Measurements from ENCODE around the gene YIF1B.

The YIF1B gene

GRCh38 chr19:38324431-38324830, 8.7 kb upstream of the YIF1B start:
- TF ChIP-seq, protein P1, sequence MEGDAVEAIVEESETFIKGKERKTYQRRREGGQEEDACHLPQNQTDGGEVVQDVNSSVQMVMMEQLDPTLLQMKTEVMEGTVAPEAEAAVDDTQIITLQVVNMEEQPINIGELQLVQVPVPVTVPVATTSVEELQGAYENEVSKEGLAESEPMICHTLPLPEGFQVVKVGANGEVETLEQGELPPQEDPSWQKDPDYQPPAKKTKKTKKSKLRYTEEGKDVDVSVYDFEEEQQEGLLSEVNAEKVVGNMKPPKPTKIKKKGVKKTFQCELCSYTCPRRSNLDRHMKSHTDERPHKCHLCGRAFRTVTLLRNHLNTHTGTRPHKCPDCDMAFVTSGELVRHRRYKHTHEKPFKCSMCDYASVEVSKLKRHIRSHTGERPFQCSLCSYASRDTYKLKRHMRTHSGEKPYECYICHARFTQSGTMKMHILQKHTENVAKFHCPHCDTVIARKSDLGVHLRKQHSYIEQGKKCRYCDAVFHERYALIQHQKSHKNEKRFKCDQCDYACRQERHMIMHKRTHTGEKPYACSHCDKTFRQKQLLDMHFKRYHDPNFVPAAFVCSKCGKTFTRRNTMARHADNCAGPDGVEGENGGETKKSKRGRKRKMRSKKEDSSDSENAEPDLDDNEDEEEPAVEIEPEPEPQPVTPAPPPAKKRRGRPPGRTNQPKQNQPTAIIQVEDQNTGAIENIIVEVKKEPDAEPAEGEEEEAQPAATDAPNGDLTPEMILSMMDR (IDR thresholded peaks at IDR 0.05): no peak

- TF ChIP-seq, protein P1 (IDR thresholded peaks at IDR 0.05): no peak
These were observed 7.5 kb upstream of the YIF1B start for GRCh38 chr19:38323291-38323690.

DNA sequence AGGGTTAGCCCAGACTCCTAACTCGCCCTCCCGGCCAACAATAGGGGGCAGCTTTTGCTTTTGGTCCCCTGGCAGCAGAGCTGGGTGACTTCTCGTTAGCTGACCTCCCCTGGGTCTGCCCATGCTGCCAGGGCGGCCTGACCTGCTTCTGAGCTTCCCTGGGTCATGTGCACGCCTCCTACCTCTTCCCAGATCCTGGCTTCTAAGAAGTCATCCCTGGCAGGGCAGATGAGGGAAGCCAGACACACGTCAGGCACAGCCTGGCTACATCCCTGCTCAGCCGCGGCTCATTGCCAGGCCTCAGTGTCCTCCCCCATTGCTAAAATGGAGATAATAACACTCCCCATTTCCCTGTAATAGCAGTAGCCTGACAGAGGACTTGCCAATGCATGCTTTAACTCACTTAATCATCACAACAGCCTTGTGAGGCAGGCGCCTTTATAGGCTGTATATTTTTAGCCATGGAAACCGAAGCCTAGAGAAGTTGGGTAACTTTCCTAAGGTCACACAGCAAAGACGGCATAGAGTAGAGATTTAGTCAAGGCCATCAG, 6.0 kb upstream of the YIF1B start:
- TF ChIP-seq, protein P1 (IDR thresholded peaks at IDR 0.05): no peak

- TF ChIP-seq, protein P1 (IDR thresholded peaks at IDR 0.05): no peak
These were observed 5.2 kb upstream of the YIF1B start for GRCh38 chr19:38320969-38321339.

GRCh38 chr19:38319421-38320258, 3.9 kb upstream of the YIF1B start, which contains the start of gene KCNK6:
Gene KCNK6, plus strand, starts transcription at chr19:38319845. Its CDS starts 106 bp downstream, at chr19:38319951.
- TF ChIP-seq, protein P1 (IDR thresholded peaks at IDR 0.05): no peak

GRCh38 chr19:38318660-38319059, 2.9 kb upstream of the YIF1B start:
- TF ChIP-seq, protein P1 (IDR thresholded peaks at IDR 0.05): no peak

DNA sequence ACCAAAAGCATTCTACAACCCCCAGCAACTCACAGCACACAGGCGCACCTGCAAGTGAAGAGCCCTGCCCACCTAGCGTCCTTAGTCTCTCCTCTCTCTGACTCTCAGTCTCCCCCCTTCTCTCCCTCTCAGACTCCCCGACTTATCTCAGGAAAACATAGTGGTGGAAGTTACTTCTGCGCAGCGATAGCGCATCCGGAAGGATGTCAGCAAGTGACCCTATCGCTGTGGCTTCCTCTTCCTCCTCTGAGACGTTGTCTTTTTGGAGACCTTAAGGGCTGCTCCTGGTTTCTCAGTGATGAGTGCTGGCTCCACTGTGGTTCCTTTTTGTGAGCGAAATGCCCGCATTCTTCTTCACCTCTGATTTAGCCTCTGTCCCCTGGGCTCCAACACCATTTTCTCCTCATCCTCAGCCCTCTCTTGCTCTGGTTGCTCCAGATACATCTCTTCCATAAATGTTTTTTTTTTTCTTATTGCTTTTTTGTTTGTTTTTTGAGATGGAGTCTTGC, 1.4 kb upstream of the YIF1B start:
- TF ChIP-seq, protein P1 (IDR thresholded peaks at IDR 0.05): no peak
